Keratinocyte (primary cell): ENCODE measurements around the gene HSPA1B. TPM values are rescaled to one million over a fixed set of nuclear protein-coding genes. Genes with fewer than 3 reads are reported as not detected.
A peak's percentile ranks its signal among the peaks of the same experiment; 100 is the strongest.

Experiments
- DNase-seq: peaks from one replicate; pipeline ENCODE4 v3.0.0-alpha.2; 2011; ENCODE audit warnings: low read depth, missing footprints, low spot score
- FAIRE-seq: peaks from 2 replicates; lab custom pipeline; 2011; peaks lifted over from hg19 to GRCh38; lab: Jason Lieb, UNC
- H2AFZ ChIP-seq: 2 replicates; pipeline ENCODE4 v1.6.0; 2012; ENCODE audit warnings: low read length, control low read depth, inconsistent platforms; ENCODE audit not compliant: control insufficient read depth
- H3K27ac ChIP-seq: 2 replicates; pipeline ENCODE4 v1.5.1; 2011; ENCODE audit warnings: low read length; ENCODE audit not compliant: control insufficient read depth, insufficient read depth
- H3K27me3 ChIP-seq: 3 replicates; pipeline ENCODE4 v1.6.0; 2011; ENCODE audit warnings: low read length; ENCODE audit not compliant: control insufficient read depth, insufficient read depth; ENCODE audit errors: extremely low read depth
- H3K36me3 ChIP-seq, 2 experiments: 2 replicates in 1 of 2; 3 replicates in 1 of 2; pipeline ENCODE4 v1.5.1; 2011; ENCODE audit warnings: low read length in 2 of 2, mild to moderate bottlenecking in 1 of 2; ENCODE audit not compliant: control insufficient read depth in 2 of 2, insufficient read depth in 2 of 2; ENCODE audit errors: extremely low read depth in 1 of 2
- H3K4me1 ChIP-seq: 3 replicates; pipeline ENCODE4 v1.5.1; 2011; ENCODE audit warnings: low read length; ENCODE audit not compliant: control insufficient read depth, insufficient read depth; ENCODE audit errors: extremely low read depth
- H3K4me2 ChIP-seq: 3 replicates; pipeline ENCODE4 v1.6.0; 2011; ENCODE audit warnings: low read depth, low read length; ENCODE audit not compliant: control insufficient read depth, insufficient read depth; ENCODE audit errors: extremely low read depth
- H3K4me3 ChIP-seq, 3 experiments: fragments of 200-600 bp in 1 of 3; sonication (generic) in 1 of 3; 2 replicates in 2 of 3; 3 replicates in 1 of 3; pipeline ENCODE4 v1.5.1; 2011 to 2016; ENCODE audit warnings: low read length in 3 of 3, mild to moderate bottlenecking in 3 of 3, control low read depth in 2 of 3, inconsistent platforms in 1 of 3, low read depth in 1 of 3, mixed read lengths in 1 of 3, mixed run types in 1 of 3, moderate library complexity in 1 of 3; ENCODE audit not compliant: control insufficient read depth in 2 of 3, insufficient read depth in 2 of 3; ENCODE audit errors: extremely low read depth in 1 of 3
- H3K79me2 ChIP-seq: 2 replicates; pipeline ENCODE4 v1.6.0; 2012; ENCODE audit warnings: low read length; ENCODE audit not compliant: control insufficient read depth, insufficient read depth
- H3K9ac ChIP-seq: 3 replicates; pipeline ENCODE4 v1.6.0; 2011; ENCODE audit warnings: low read length; ENCODE audit not compliant: control insufficient read depth, insufficient read depth; ENCODE audit errors: extremely low read depth
- H3K9me1 ChIP-seq: 3 replicates; pipeline ENCODE4 v1.6.0; 2011; ENCODE audit warnings: low read length; ENCODE audit not compliant: control insufficient read depth, insufficient read depth; ENCODE audit errors: extremely low read depth
- H3K9me3 ChIP-seq: 2 replicates; pipeline ENCODE4 v1.5.1; 2012; ENCODE audit warnings: low read depth, low read length; ENCODE audit not compliant: control insufficient read depth
- H4K20me1 ChIP-seq: 3 replicates; pipeline ENCODE4 v1.6.0; 2011; ENCODE audit warnings: low read length; ENCODE audit not compliant: control insufficient read depth, insufficient read depth; ENCODE audit errors: extremely low read depth
- CTCF ChIP-seq, 3 experiments: IDR thresholded peaks in 1 of 3; conservative IDR thresholded peaks in 1 of 3; optimal IDR thresholded peaks in 1 of 3; 2 replicates in 2 of 3; 3 replicates in 1 of 3; pipeline versions ENCODE3 to v1.5.1; 2011; ENCODE audit warnings: low read length in 3 of 3, mild to moderate bottlenecking in 3 of 3, moderate library complexity in 2 of 3, control low read depth in 1 of 3, inconsistent platforms in 1 of 3; ENCODE audit not compliant: insufficient read depth in 2 of 3; ENCODE audit errors: extremely low read depth in 1 of 3
- EZH2 ChIP-seq: IDR thresholded peaks from one replicate; pipeline ENCODE4 v1.6.1; 2012; ENCODE audit warnings: inconsistent platforms, mild to moderate bottlenecking, low read length, moderate library complexity
- dilution Hi-C: fragments of 300-500 bp; cut with MboI; formaldehyde crosslinking; loops from one replicate; pipeline ENCODE4 v1.7.0; 2020; ENCODE audit warnings: low sequenced_read_pairs; ENCODE audit not compliant: extremely low pct_ligation_motif_present
- polyA plus RNA-seq, 5 experiments: library from polyadenylated mRNA; depleted of rRNA in 3 of 5; stranded (reverse) in 3 of 5; stranded (forward) in 1 of 5; unstranded in 1 of 5; fragments of >200 nt; gene quantifications; 1 replicate in 1 of 5; 2 replicates in 3 of 5; 3 replicates in 1 of 5; pipeline versions ENCODE4 v1.2.1 to v1.2.3, GENCODE V29; 2011 to 2012; ENCODE audit warnings: missing spikeins in 2 of 5, low read depth in 1 of 5, low replicate concordance in 1 of 5

The HSPA1B gene
- polyA plus RNA-seq, 1 donor (not counting 4 experiments of a cell fraction or from before 2014, with no cell fraction given), result 48.1 TPM

GRCh38 chr6:31831350-31832215 lies 4.0 kb downstream of the HSPA1B start:
- peak overlapping the region; percentile 0 for H3K27ac ChIP-seq
- peak overlapping the region; percentile 51 to 89 (median 74) for H3K4me3 ChIP-seq
- no peaks in the 10 kb centered on the region for H3K9me3 ChIP-seq
- DNase-seq, result no peak
- dilution Hi-C loops, result no loop called here
- peak overlapping the region; percentile 62 for H3K9ac ChIP-seq
- H3K27me3 ChIP-seq, result no peaks in the 10 kb centered on the region
- peaks cover 0 to 7% of the 10 kb centered on the region in 2 experiments for H3K36me3 ChIP-seq
- no peak overlapping the region for H2AFZ ChIP-seq
- H4K20me1 ChIP-seq, result peaks cover 12% of the 10 kb centered on the region
- no peak for FAIRE-seq
- peaks cover 12% of the 10 kb centered on the region for H3K4me1 ChIP-seq
- TF ChIP-seq CTCF (optimal IDR thresholded peaks at IDR 0.05 in 1 of 3, IDR thresholded peaks at IDR 0.05 in 1 of 3, conservative IDR thresholded peaks at IDR 0.05 in 1 of 3; ENCODE audit: extremely low read depth in 1 of 3, insufficient read depth in 2 of 3, low read length in 3 of 3), result no peak
- TF ChIP-seq EZH2, result no peak
- H3K4me2 ChIP-seq, result peak overlapping the region; percentile 84
- no peaks in the 10 kb centered on the region for H3K9me1 ChIP-seq
- peaks cover 45% of the 10 kb centered on the region for H3K79me2 ChIP-seq

- peak overlapping the region; percentile 99 for H3K27ac ChIP-seq
- dilution Hi-C loops, result no loop called here
- H3K4me1 ChIP-seq, result peaks cover 24% of the 10 kb centered on the region
- H4K20me1 ChIP-seq, result peaks cover 37% of the 10 kb centered on the region
- H3K36me3 ChIP-seq, result peaks cover 18 to 33% of the 10 kb centered on the region in 2 experiments
- H3K27me3 ChIP-seq, result no peaks in the 10 kb centered on the region
- FAIRE-seq (no peak), DNase-seq (no peak)
- H3K79me2 ChIP-seq, result peaks cover 65% of the 10 kb centered on the region
- peak overlapping the region; percentile 86 for H2AFZ ChIP-seq
- no peaks in the 10 kb centered on the region for H3K9me3 ChIP-seq
- peaks cover 2% of the 10 kb centered on the region for H3K9me1 ChIP-seq
- peak overlapping the region; percentile 97 for H3K9ac ChIP-seq
- H3K4me3 ChIP-seq, result peak overlapping the region; percentile 78 to 96 (median 92)
- peak overlapping the region; percentile 95 for H3K4me2 ChIP-seq
- TF ChIP-seq CTCF (optimal IDR thresholded peaks at IDR 0.05 in 1 of 3, IDR thresholded peaks at IDR 0.05 in 1 of 3, conservative IDR thresholded peaks at IDR 0.05 in 1 of 3; ENCODE audit: extremely low read depth in 1 of 3, insufficient read depth in 2 of 3, low read length in 3 of 3) (no peak), EZH2 (no peak)
Measured at GRCh38 chr6:31834367-31835250, 7.1 kb downstream of the HSPA1B start.
